Activated T-helper 1 cell treated with anti-CD3 and anti-CD28 coated beads, Interleukin-12 subunit alpha, Interleukin-12 subunit beta, Interleukin-2, Interleukin-4 antibody, amounts not matched to agents 30 ng/mL and 10 ng/mL and 1 ng/mL, durations not matched to agents 14 hours and 24 hours and 36 hours (primary cell): Measurements from ENCODE around the gene SLC7A6OS. TPM values are rescaled to one million over a fixed set of nuclear protein-coding genes. Genes with fewer than 3 reads are reported as not detected.

Experiments used
- total RNA-seq: library from RNA; stranded (reverse); gene quantifications from 2 replicates; pipeline ENCODE4 v1.2.3, GENCODE V29; 2022

The SLC7A6OS gene
- total RNA-seq, 1 donor from 2014 or later: 27.6 TPM

Other genes with a start within 250 kb of the SLC7A6OS start
- gene NFATC3, start 225.6 kb downstream of the SLC7A6OS start, total RNA-seq: 152 and 157 TPM in 2 replicates
- gene ESRP2, start 74.8 kb downstream of the SLC7A6OS start, total RNA-seq: 0.10 and 0.12 TPM in 2 replicates
- 8.6 and 8.8 TPM in 2 replicates for gene PLA2G15, start 65.6 kb downstream of the SLC7A6OS start, total RNA-seq
- gene SLC7A6, start 46.4 kb downstream of the SLC7A6OS start, total RNA-seq: 139 and 143 TPM in 2 replicates
- 80.6 and 85.2 TPM in 2 replicates for gene PRMT7, start 73 bp upstream of the SLC7A6OS start, total RNA-seq
- 0.49 and 0.61 TPM in 2 replicates for gene SMPD3, start 137.6 kb upstream of the SLC7A6OS start, total RNA-seq
- gene ZFP90, start 228.3 kb upstream of the SLC7A6OS start, total RNA-seq: 19.3 and 21.9 TPM in 2 replicates